GM19328 (cell line): Measurements from ENCODE around the gene KCTD5.
"Not testable (repeated sequence)": the region's sequence is repeated elsewhere in the genome, so short reads cannot be mapped to it uniquely, and the experiment has no call there.

Experiments
- ATAC-seq: cut with Tn5 transposase; IDR thresholded peaks from one replicate; pipeline ENCODE4 v1.9.1; 2021; ENCODE audit warnings: mild to moderate bottlenecking, moderate library complexity; ENCODE audit not compliant: unreplicated experiment

Gene KCTD5

GRCh38 chr16:2721634-2722173, 39.4 kb downstream of the KCTD5 start:
- ATAC-seq, result not testable (repeated sequence)

GRCh38 chr16:2724088-2724676, 41.9 kb downstream of the KCTD5 start:
- no peak for ATAC-seq

- ATAC-seq, result no peak
Observed at GRCh38 chr16:2724816-2725348, 42.6 kb downstream of the KCTD5 start.

- no peak for ATAC-seq
Observed at GRCh38 chr16:2726923-2727322, 44.6 kb downstream of the KCTD5 start.

- no peak for ATAC-seq
Observed at GRCh38 chr16:2728034-2728433, 45.7 kb downstream of the KCTD5 start.

GRCh38 chr16:2734844-2735515, 52.7 kb downstream of the KCTD5 start:
- ATAC-seq, result no peak

- ATAC-seq, result no peak
Observed at GRCh38 chr16:2736476-2737237, 54.3 kb downstream of the KCTD5 start.

- ATAC-seq, result no peak
Observed at GRCh38 chr16:2737238-2737605, 54.9 kb downstream of the KCTD5 start.

- ATAC-seq, result no peak
Observed at GRCh38 chr16:2737895-2738418, 55.6 kb downstream of the KCTD5 start.

GRCh38 chr16:2738615-2739014, 56.3 kb downstream of the KCTD5 start:
- no peak for ATAC-seq

- no peak for ATAC-seq
Observed at GRCh38 chr16:2739625-2740430, 57.5 kb downstream of the KCTD5 start.

- no peak for ATAC-seq
Observed at GRCh38 chr16:2740476-2740875, 58.2 kb downstream of the KCTD5 start.

GRCh38 chr16:2741168-2741567, 58.8 kb downstream of the KCTD5 start:
- ATAC-seq, result no peak

- no peak for ATAC-seq
Observed at GRCh38 chr16:2742323-2743006, 60.1 kb downstream of the KCTD5 start.

GRCh38 chr16:2743007-2743810, 60.9 kb downstream of the KCTD5 start:
- ATAC-seq, result no peak

GRCh38 chr16:2744711-2745110, 62.4 kb downstream of the KCTD5 start:
- ATAC-seq, result no peak

GRCh38 chr16:2745116-2745890, 63.0 kb downstream of the KCTD5 start:
- no peak for ATAC-seq

- ATAC-seq, result no peak
Observed at GRCh38 chr16:2745961-2746360, 63.6 kb downstream of the KCTD5 start.
